A549 (cell line): ENCODE measurements around the gene ZBTB39. TPM values are rescaled to one million over a fixed set of nuclear protein-coding genes. Genes with fewer than 3 reads are reported as not detected.
A peak's percentile ranks its signal among the peaks of the same experiment; 100 is the strongest.

Source experiments
- ATAC-seq, 2 experiments: fragments of 200-7000 bp in 1 of 2; fragments of >200 bp in 1 of 2; cut with Nextera tagmentation in 1 of 2; cut with Tn5 transposase in 1 of 2; 3 replicates each; pipeline versions ENCODE4 v1.8.0 to v1.9.1; 2018 to 2020; ENCODE audit warnings: mild to moderate bottlenecking in 1 of 2, moderate library complexity in 1 of 2
- CTCF ChIA-PET: fragments of 300-600 bp; sonication (Branson Sonifier 250); formaldehyde crosslinking; extraction: SDS; loops from one replicate; lab custom pipeline; 2021; ENCODE audit warnings: antibody characterized with exemption, inconsistent platforms; lab: Yijun Ruan, JAX
- POLR2A ChIA-PET: fragments of 350-600 bp; formaldehyde crosslinking; extraction: SDS; loops from one replicate; lab custom pipeline; 2021; ENCODE audit warnings: antibody characterized with exemption, inconsistent platforms; lab: Yijun Ruan, JAX
- DNase-seq, 2 experiments: peaks; one replicate each; pipeline versions ENCODE4 v3.0.0 to v3.0.0-alpha.2; 2011 to 2016; ENCODE audit warnings: low read depth in 1 of 2, low spot score in 1 of 2
- FAIRE-seq: peaks from 2 replicates; lab custom pipeline; 2011; peaks lifted over from hg19 to GRCh38; lab: Jason Lieb, UNC
- H3K27ac ChIP-seq, 2 experiments: fragments of >200 bp; sonication (Bioruptor Twin); formaldehyde crosslinking; 3 replicates each; pipeline ENCODE4 v1.5.1; 2016 to 2017
- H3K4me1 ChIP-seq: fragments of >200 bp; sonication (Bioruptor Twin); formaldehyde crosslinking; 3 replicates; pipeline ENCODE4 v1.6.1; 2016
- H3K4me2 ChIP-seq: fragments of >200 bp; sonication (Bioruptor Twin); formaldehyde crosslinking; 3 replicates; pipeline ENCODE4 v1.6.1; 2016
- H3K4me3 ChIP-seq: fragments of >200 bp; sonication (Bioruptor Twin); formaldehyde crosslinking; 3 replicates; pipeline ENCODE4 v1.5.1; 2016
- H3K9me3 ChIP-seq: fragments of >200 bp; sonication (Bioruptor Twin); formaldehyde crosslinking; 3 replicates; pipeline ENCODE4 v1.6.1; 2016
- ATOH8 ChIP-seq: fragments of 250-450 bp; sonication (Bioruptor Pico); IDR thresholded peaks from 2 replicates; pipeline ENCODE4 v1.5.0; 2020; ENCODE audit warnings: low read depth, mild to moderate bottlenecking, moderate library complexity
- CBX2 ChIP-seq: fragments of 200-600 bp; sonication (generic); IDR thresholded peaks from 2 replicates; pipeline ENCODE4 v1.6.1; 2016; ENCODE audit warnings: low read depth, mild to moderate bottlenecking, borderline replicate concordance
- CBX8 ChIP-seq: fragments of 200-600 bp; sonication (generic); IDR thresholded peaks from 2 replicates; pipeline ENCODE4 v1.6.1; 2016
- CHD4 ChIP-seq: fragments of 200-600 bp; sonication (generic); IDR thresholded peaks from 2 replicates; pipeline ENCODE4 v1.6.1; 2016; ENCODE audit warnings: antibody characterized with exemption, mild to moderate bottlenecking, borderline replicate concordance
- CTCF ChIP-seq: fragments of >200 bp; sonication (Bioruptor Twin); formaldehyde crosslinking; IDR thresholded peaks from 3 replicates; pipeline ENCODE4 v1.5.1; 2016
- E2F6 ChIP-seq: IDR thresholded peaks from 2 replicates; pipeline ENCODE4 v1.6.1; 2012; ENCODE audit warnings: low read depth, borderline replicate concordance
- EHF ChIP-seq: fragments of 250-450 bp; sonication (Bioruptor Pico); IDR thresholded peaks from 2 replicates; pipeline ENCODE4 v1.5.0; 2020; ENCODE audit warnings: mild to moderate bottlenecking
- EHMT2 ChIP-seq: fragments of 200-600 bp; sonication (generic); IDR thresholded peaks from 2 replicates; pipeline ENCODE4 v1.6.1; 2016; ENCODE audit warnings: antibody characterized with exemption, low read depth, mild to moderate bottlenecking, moderate library complexity
- FOSL2 ChIP-seq, 2 experiments: fragments of 450-650 bp in 1 of 2; fragments of >200 bp in 1 of 2; sonication (Bioruptor Twin) in 1 of 2; formaldehyde crosslinking; IDR thresholded peaks; 2 replicates each; pipeline versions ENCODE4 v1.5.0 to v1.6.1; 2016 to 2020; ENCODE audit warnings: mild to moderate bottlenecking in 1 of 2, moderate library complexity in 1 of 2
- FOXS1 ChIP-seq: fragments of 250-450 bp; sonication (Bioruptor Pico); IDR thresholded peaks from 2 replicates; pipeline ENCODE4 v1.5.0; 2020; ENCODE audit warnings: mild to moderate bottlenecking, moderate library complexity
- GATA3 ChIP-seq: IDR thresholded peaks from 2 replicates; pipeline ENCODE4 v1.6.1; 2012; ENCODE audit warnings: borderline replicate concordance
- HEYL ChIP-seq: fragments of 250-450 bp; sonication (Bioruptor Pico); IDR thresholded peaks from 2 replicates; pipeline ENCODE4 v1.8.0; 2021; ENCODE audit warnings: mild to moderate bottlenecking, moderate library complexity
- HMGXB4 ChIP-seq: fragments of 250-450 bp; sonication (Bioruptor Pico); IDR thresholded peaks from 2 replicates; pipeline ENCODE4 v1.5.0; 2021; ENCODE audit warnings: mild to moderate bottlenecking, moderate library complexity, borderline replicate concordance
- HOXB13 ChIP-seq: fragments of 250-450 bp; sonication (Bioruptor Pico); IDR thresholded peaks from 2 replicates; pipeline ENCODE4 v1.5.0; 2020; ENCODE audit warnings: low read depth, mild to moderate bottlenecking, moderate library complexity
- JUNB ChIP-seq: fragments of >200 bp; sonication (Bioruptor Twin); formaldehyde crosslinking; IDR thresholded peaks from 2 replicates; pipeline ENCODE4 v1.6.1; 2016
- KDM5A ChIP-seq: fragments of 200-600 bp; sonication (generic); IDR thresholded peaks from 2 replicates; pipeline ENCODE4 v1.6.1; 2016; ENCODE audit warnings: antibody characterized with exemption, mild to moderate bottlenecking
- MAX ChIP-seq: IDR thresholded peaks from 2 replicates; pipeline ENCODE4 v1.6.1; 2012
- PBX3 ChIP-seq: IDR thresholded peaks from 2 replicates; pipeline ENCODE4 v1.6.1; 2012
- POLR2AphosphoS2 ChIP-seq: conservative IDR thresholded peaks from 2 replicates; pipeline ENCODE4 v1.6.1; 2012; ENCODE audit warnings: low read length, improper control_type of control experiment, inconsistent platforms
- RAD21 ChIP-seq, 2 experiments: fragments of >200 bp in 1 of 2; sonication (Bioruptor Twin) in 1 of 2; formaldehyde crosslinking in 1 of 2; IDR thresholded peaks in 1 of 2; conservative IDR thresholded peaks in 1 of 2; 2 replicates in 1 of 2; 3 replicates in 1 of 2; pipeline ENCODE4 v1.6.1; 2012 to 2018; ENCODE audit warnings: inconsistent platforms in 1 of 2
- RARB ChIP-seq: fragments of 250-450 bp; sonication (Bioruptor Pico); IDR thresholded peaks from 2 replicates; pipeline ENCODE4 v1.8.0; 2021; ENCODE audit warnings: mild to moderate bottlenecking, moderate library complexity
- RCOR1 ChIP-seq: fragments of 150-350 bp; IDR thresholded peaks from 2 replicates; pipeline ENCODE4 v1.6.1; 2014; ENCODE audit warnings: antibody characterized with exemption, low read length, low read depth
- SREBF2 ChIP-seq: fragments of 450-650 bp; IDR thresholded peaks from 2 replicates; pipeline ENCODE4 v1.6.1; 2014; ENCODE audit warnings: mild to moderate bottlenecking, moderate library complexity
- ZFP36 ChIP-seq: fragments of 450-650 bp; IDR thresholded peaks from 2 replicates; pipeline ENCODE4 v1.6.1; 2014; ENCODE audit warnings: borderline replicate concordance; ENCODE audit not compliant: partially characterized antibody
- WGBS: methylation state at CpG from one replicate; pipeline ENCODE4 v1.1.6; 2017; ENCODE audit errors: missing lambda C conversion rate; 5-methylcytosine and 5-hydroxymethylcytosine counted together
- polyA plus RNA-seq, 4 experiments: library from polyadenylated mRNA; depleted of rRNA in 3 of 4; stranded (reverse); fragments of >200 nt; fragmentation: RNase III in 1 of 4; extraction: RNeasy Plus Mini Kit Qiagen cat#74134 plus additional on column Dnase treatment in 1 of 4; gene quantifications; 2 replicates in 3 of 4; 3 replicates in 1 of 4; pipeline ENCODE4 v1.2.3, GENCODE V29; 2011 to 2017

ZBTB39 gene
- polyA plus RNA-seq, 2 of the 4 experiments (the other 2 are of a cell fraction), result 4.7 to 9.5 TPM

- no peak for ATAC-seq
These were observed 3.7 kb upstream of the ZBTB39 start for GRCh38 chr12:57009949-57010626.

GRCh38 chr12:57008178-57008577 is 1.8 kb upstream of the ZBTB39 start:
- CTCF ChIA-PET, result interaction anchor here (0.7 to 8.5 kb wide), 31 partner anchors 9 to 281 kb away, joined by 3 to 161 read pairs (median 4); partner anchors contain the start of genes MYO1A, STAT6 and TAC3
- peak overlapping the region; percentile 60 for H3K4me2 ChIP-seq
- H3K9me3 ChIP-seq, result no peaks in the 10 kb centered on the region
- ATAC-seq (peak; percentile 41 to 73; a peak in 5 of 6 replicates), FAIRE-seq (no peak), DNase-seq (peak; percentile 63 to 79)
- H3K4me1 ChIP-seq, result peaks cover 27% of the 10 kb centered on the region
- no peak overlapping the region for H3K4me3 ChIP-seq
- peak overlapping the region in 1 of 2 experiments; percentile 59; a peak in 3 of 6 replicates for H3K27ac ChIP-seq
- POLR2A ChIA-PET, result no interaction called here
- TF ChIP-seq EHF (CRISPR knock-in tag), result no peak
- TF ChIP-seq RCOR1, result no peak
- TF ChIP-seq KDM5A, result no peak
- TF ChIP-seq RAD21 (conservative IDR thresholded peaks at IDR 0.05 in 1 of 2, IDR thresholded peaks at IDR 0.05 in 1 of 2), result peak; percentile 77 to 90
- TF ChIP-seq POLR2AphosphoS2, result no peak
- TF ChIP-seq JUNB, result no peak
- no peak for TF ChIP-seq HEYL (CRISPR knock-in tag)
- no peak for TF ChIP-seq ZFP36
- TF ChIP-seq ATOH8, result no peak
- TF ChIP-seq FOXS1 (CRISPR knock-in tag), result no peak
- no peak for TF ChIP-seq HMGXB4
- TF ChIP-seq CBX2, result no peak
- TF ChIP-seq CTCF, result peak; percentile 72
- TF ChIP-seq FOSL2 (IDR thresholded peaks at IDR 0.05), result no peak
- no peak for TF ChIP-seq FOSL2 (CRISPR knock-in tag; IDR thresholded peaks at IDR 0.05)
- no peak for TF ChIP-seq E2F6
- no peak for TF ChIP-seq RARB (CRISPR knock-in tag)

More at GRCh38 chr12:57009949-57010626, 3.7 kb upstream of the ZBTB39 start:
- FAIRE-seq (no peak), DNase-seq (no peak)
- peaks cover 23% of the 10 kb centered on the region for H3K4me1 ChIP-seq
- 93% methylated on average over 5 of the region's 5 CpGs for WGBS
- no peaks in the 10 kb centered on the region for H3K9me3 ChIP-seq
- no peak for TF ChIP-seq MAX
- no peak for TF ChIP-seq PBX3
- no peak for TF ChIP-seq HOXB13 (CRISPR knock-in tag)
- TF ChIP-seq CBX8, result no peak
- no peak for TF ChIP-seq SREBF2
- TF ChIP-seq CTCF, result no peak
- TF ChIP-seq EHMT2, result no peak
- no peak for TF ChIP-seq CHD4
- no peak for TF ChIP-seq GATA3
- H3K4me3 ChIP-seq, result no peak overlapping the region
- POLR2A ChIA-PET, result no interaction called here
- CTCF ChIA-PET, result interaction anchor here (1.3 to 3.4 kb wide), 5 partner anchors 8 to 102 kb away, joined by 4 to 31 read pairs (median 11); partner anchors contain the start of gene STAT6
- no peak overlapping the region for H3K4me2 ChIP-seq
- no peak overlapping the region for H3K27ac ChIP-seq
